Measurements from ENCODE around the gene TUBB3.

Gene TUBB3

GRCh38 chr16:89884041-89884421 is 39.1 kb upstream of the TUBB3 start:
- no peak for TF ChIP-seq CTCF (IDR thresholded peaks at IDR 0.05; ENCODE audit: insufficient read depth, low read depth, low read length, missing control alignments)
- no peak for DNase-seq (ENCODE audit: low read depth)
- no peak overlapping the region for H3K4me3 ChIP-seq (ENCODE audit: low read depth, low read length)

DNA sequence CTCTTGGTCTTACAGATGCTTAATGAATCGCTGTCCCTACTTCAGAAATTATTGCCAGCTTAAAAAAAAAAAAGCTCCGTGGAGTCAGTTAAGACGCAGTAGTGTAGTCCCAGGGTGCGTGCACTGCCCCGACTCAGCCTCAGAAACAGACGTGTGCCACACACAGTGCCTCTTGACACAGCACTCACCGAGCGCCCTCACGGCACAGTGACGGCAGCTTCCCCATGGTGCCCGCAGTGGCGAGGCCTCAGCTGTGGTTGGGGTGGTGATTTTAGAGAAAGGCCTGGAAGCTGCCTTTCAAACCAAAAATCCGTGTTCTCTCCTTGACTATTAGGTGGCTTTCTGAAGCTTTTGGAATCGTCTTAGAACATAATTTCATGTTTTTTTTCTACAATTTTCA is 35.9 kb upstream of the TUBB3 start:
- no peak for TF ChIP-seq CTCF (IDR thresholded peaks at IDR 0.05; ENCODE audit: insufficient read depth, low read depth, low read length, missing control alignments)

DNA sequence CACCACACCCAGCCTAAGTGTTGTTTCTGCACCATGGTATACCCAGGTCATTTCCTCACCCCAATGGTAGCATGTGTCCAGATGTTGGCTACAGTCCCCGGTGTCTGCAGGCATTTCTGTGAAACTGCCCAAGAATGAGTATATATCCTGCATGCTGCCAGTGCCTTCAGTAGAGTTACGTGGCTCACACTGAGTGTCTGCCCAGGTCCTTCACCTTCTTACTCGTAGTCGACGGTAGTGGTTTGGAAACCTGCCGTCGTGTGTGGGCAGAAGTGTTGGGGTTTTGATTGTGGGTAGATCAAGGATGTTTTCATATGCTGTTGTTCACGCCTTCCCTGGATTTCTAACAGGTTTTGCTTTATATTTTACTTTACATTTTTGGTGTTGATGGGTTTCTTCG is 32.9 kb upstream of the TUBB3 start:
- no peak for DNase-seq (ENCODE audit: low read depth)
- H3K4me3 ChIP-seq (ENCODE audit: low read depth, low read length): no peak overlapping the region
- no peak for TF ChIP-seq CTCF (IDR thresholded peaks at IDR 0.05; ENCODE audit: insufficient read depth, low read depth, low read length, missing control alignments)

More for the DNA sequence above, 35.9 kb upstream of the TUBB3 start:
- H3K4me3 ChIP-seq (ENCODE audit: low read depth, low read length): no peak overlapping the region
- DNase-seq (ENCODE audit: low read depth): no peak

GRCh38 chr16:89890886-89891657 is 32.1 kb upstream of the TUBB3 start:
- H3K4me3 ChIP-seq (ENCODE audit: low read depth, low read length): no peak overlapping the region
- no peak for DNase-seq (ENCODE audit: low read depth)
- no peak for TF ChIP-seq CTCF (IDR thresholded peaks at IDR 0.05; ENCODE audit: insufficient read depth, low read depth, low read length, missing control alignments)

DNA sequence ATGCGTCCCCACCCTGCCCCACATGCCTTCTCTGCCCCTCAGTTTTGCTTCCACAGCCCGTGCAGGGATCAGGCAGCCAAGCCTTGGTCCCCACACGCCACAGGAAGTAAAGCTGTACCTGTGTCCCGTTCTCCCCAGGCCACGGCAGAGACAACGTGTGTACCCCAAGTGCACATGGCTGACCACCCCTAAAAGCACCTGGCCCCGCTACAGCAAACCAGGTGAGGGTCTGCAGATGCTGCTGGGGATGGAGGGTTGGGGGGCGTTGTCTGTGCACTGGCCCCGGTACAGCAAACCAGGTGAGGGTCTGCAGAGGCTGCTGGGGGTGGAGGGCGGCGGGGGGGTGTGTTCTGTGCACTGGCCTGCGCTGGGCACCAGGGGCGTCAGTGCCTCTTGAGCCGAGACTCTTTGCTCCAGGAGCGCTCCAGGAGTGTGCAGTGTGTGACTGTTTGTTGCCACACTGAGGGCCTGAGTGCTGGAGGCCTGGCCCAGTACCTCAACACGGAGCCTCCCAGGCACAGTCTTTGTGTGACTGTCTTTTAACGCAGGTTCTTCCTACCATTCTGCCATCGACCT is 31.0 kb upstream of the TUBB3 start:
- no peak for DNase-seq (ENCODE audit: low read depth)
- no peak for TF ChIP-seq CTCF (IDR thresholded peaks at IDR 0.05; ENCODE audit: insufficient read depth, low read depth, low read length, missing control alignments)

DNA sequence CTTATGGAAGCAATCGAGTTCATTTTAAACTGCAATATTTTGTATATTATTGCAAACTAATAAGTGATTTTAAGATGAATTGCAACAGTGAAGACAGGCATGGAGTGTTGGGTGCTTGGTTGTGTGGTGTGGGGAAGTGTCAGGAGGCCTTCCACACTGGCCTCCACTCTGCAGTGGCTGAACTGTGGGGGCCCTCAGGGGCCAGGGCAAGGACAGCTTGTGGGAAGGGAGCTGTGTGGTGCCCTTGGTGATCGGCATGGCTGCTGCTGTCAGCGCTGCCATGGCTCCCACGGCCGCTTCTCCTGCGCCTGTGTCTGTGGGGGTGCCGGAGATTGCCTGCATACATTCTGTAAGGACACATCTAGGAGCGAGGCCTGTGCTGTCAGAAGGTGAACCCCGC is 30.5 kb upstream of the TUBB3 start:
- no peak for TF ChIP-seq CTCF (IDR thresholded peaks at IDR 0.05; ENCODE audit: insufficient read depth, low read depth, low read length, missing control alignments)
- no peak overlapping the region for H3K4me3 ChIP-seq (ENCODE audit: low read depth, low read length)
- DNase-seq (ENCODE audit: low read depth): no peak

More for the DNA sequence above, 31.0 kb upstream of the TUBB3 start:
- H3K4me3 ChIP-seq (ENCODE audit: low read depth, low read length): no peak overlapping the region

All from GM12865 (cell line).